Astrocyte (in vitro differentiated cells and primary cell): Measurements from ENCODE around the gene MYO16. TPM values are rescaled to one million over a fixed set of nuclear protein-coding genes. Genes with fewer than 3 reads are reported as not detected.

ENCODE experiments used
- DNase-seq: peaks from one replicate; pipeline ENCODE4 v3.0.0-alpha.2; 2010; ENCODE audit warnings: low read depth
- FAIRE-seq: peaks from 2 replicates; lab custom pipeline; 2011; peaks lifted over from hg19 to GRCh38; lab: Jason Lieb, UNC
- H2AFZ ChIP-seq: 2 replicates; pipeline ENCODE4 v1.6.0; 2012; ENCODE audit warnings: low read depth, low read length, inconsistent platforms
- H3K27ac ChIP-seq: 2 replicates; pipeline ENCODE4 v1.5.1; 2011; ENCODE audit warnings: low read depth, low read length, inconsistent platforms
- H3K27me3 ChIP-seq: 2 replicates; pipeline ENCODE4 v1.6.0; 2011; ENCODE audit warnings: low read length, inconsistent platforms; ENCODE audit not compliant: insufficient read depth
- H3K36me3 ChIP-seq: 2 replicates; pipeline ENCODE4 v1.5.1; 2011; ENCODE audit warnings: low read length, inconsistent platforms; ENCODE audit not compliant: insufficient read depth
- H3K4me1 ChIP-seq: 2 replicates; pipeline ENCODE4 v1.5.1; 2011; ENCODE audit warnings: low read length, inconsistent platforms; ENCODE audit not compliant: insufficient read depth
- H3K4me2 ChIP-seq: 2 replicates; pipeline ENCODE4 v1.6.0; 2012; ENCODE audit warnings: low read length, inconsistent platforms
- H3K4me3 ChIP-seq: 2 replicates; pipeline ENCODE4 v1.5.1; 2011; ENCODE audit warnings: low read depth, mild to moderate bottlenecking, low read length, inconsistent platforms; ENCODE audit not compliant: insufficient read depth
- H3K79me2 ChIP-seq: 2 replicates; pipeline ENCODE4 v1.6.0; 2012; ENCODE audit warnings: mild to moderate bottlenecking, low read length, inconsistent platforms; ENCODE audit not compliant: insufficient read depth
- H3K9ac ChIP-seq: 2 replicates; pipeline ENCODE4 v1.6.0; 2012; ENCODE audit warnings: mild to moderate bottlenecking, low read length, inconsistent platforms
- H3K9me3 ChIP-seq: 2 replicates; pipeline ENCODE4 v1.5.1; 2012; ENCODE audit warnings: low read depth, mild to moderate bottlenecking, low read length, inconsistent platforms; ENCODE audit not compliant: insufficient read depth
- H4K20me1 ChIP-seq: 2 replicates; pipeline ENCODE4 v1.6.0; 2012; ENCODE audit warnings: low read length, inconsistent platforms; ENCODE audit not compliant: insufficient read depth
- H3K27ac Mint-ChIP-seq: one replicate; pipeline ENCODE4 v1.8.0; 2021; ENCODE audit warnings: mild to moderate bottlenecking, mixed read lengths; ENCODE audit not compliant: unreplicated experiment
- H3K27me3 Mint-ChIP-seq: one replicate; pipeline ENCODE4 v1.8.0; 2021; ENCODE audit warnings: low read depth, mixed read lengths; ENCODE audit not compliant: unreplicated experiment
- H3K36me3 Mint-ChIP-seq: one replicate; pipeline ENCODE4 v1.8.0; 2021; ENCODE audit warnings: low read depth, mixed read lengths; ENCODE audit not compliant: unreplicated experiment
- H3K4me1 Mint-ChIP-seq: one replicate; pipeline ENCODE4 v1.8.0; 2021; ENCODE audit warnings: low read depth, mixed read lengths; ENCODE audit not compliant: unreplicated experiment
- H3K4me3 Mint-ChIP-seq: one replicate; pipeline ENCODE4 v1.8.0; 2021; ENCODE audit warnings: mild to moderate bottlenecking, moderate library complexity, mixed read lengths; ENCODE audit not compliant: unreplicated experiment
- H3K9me3 Mint-ChIP-seq: one replicate; pipeline ENCODE4 v1.8.0; 2021; ENCODE audit warnings: mild to moderate bottlenecking, mixed read lengths; ENCODE audit not compliant: unreplicated experiment
- CTCF ChIP-seq: IDR thresholded peaks from 2 replicates; pipeline ENCODE4 v1.5.1; 2011; ENCODE audit warnings: low read depth, mild to moderate bottlenecking, inconsistent platforms, low read length, moderate library complexity; ENCODE audit not compliant: insufficient read depth
- EZH2 ChIP-seq: IDR thresholded peaks from 2 replicates; pipeline ENCODE4 v1.6.1; 2012; ENCODE audit warnings: mild to moderate bottlenecking, low read length, inconsistent platforms; ENCODE audit not compliant: insufficient read depth
- total RNA-seq: library from RNA; stranded (reverse); gene quantifications from 2 replicates; pipeline ENCODE4 v1.2.1, GENCODE V29; 2021

MYO16 gene
- total RNA-seq, 1 donor from 2014 or later: 0.14 TPM

DNA sequence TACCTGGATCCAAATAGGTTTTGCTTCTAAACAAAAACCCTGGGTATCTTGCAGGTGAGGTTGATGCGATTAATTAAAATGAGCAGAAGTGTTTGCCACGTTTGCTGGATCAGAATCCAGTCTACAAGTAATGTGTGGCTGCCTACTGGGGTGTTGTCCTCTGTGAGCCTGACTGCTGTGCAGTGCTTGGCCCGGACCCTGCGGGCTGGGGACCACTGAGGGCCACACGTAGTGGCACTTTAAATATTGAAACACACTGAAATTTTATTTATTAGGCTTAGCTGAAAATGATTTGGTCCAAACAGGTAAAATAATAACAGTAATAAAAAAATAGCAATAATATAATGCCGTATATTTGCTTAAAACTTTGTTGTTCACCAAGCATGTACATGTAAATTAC lies 338.0 kb downstream of the MYO16 start:
- no peaks in the 10 kb centered on the region for H3K27me3 ChIP-seq
- H3K79me2 ChIP-seq: no peaks in the 10 kb centered on the region
- H3K27ac Mint-ChIP-seq: no peak overlapping the region
- H3K36me3 Mint-ChIP-seq: no peaks in the 10 kb centered on the region
- H3K9me3 Mint-ChIP-seq: no peaks in the 10 kb centered on the region
- H3K4me2 ChIP-seq: no peak overlapping the region
- no peak for TF ChIP-seq EZH2
- no peak for TF ChIP-seq CTCF
- no peaks in the 10 kb centered on the region for H3K27me3 Mint-ChIP-seq
- no peaks in the 10 kb centered on the region for H3K36me3 ChIP-seq
- DNase-seq: no peak
- no peak overlapping the region for H3K4me3 Mint-ChIP-seq
- H3K27ac ChIP-seq: no peak overlapping the region
- H4K20me1 ChIP-seq: no peaks in the 10 kb centered on the region
- no peak overlapping the region for H3K4me3 ChIP-seq
- no peaks in the 10 kb centered on the region for H3K9me3 ChIP-seq
- H3K4me1 Mint-ChIP-seq: peaks cover 18% of the 10 kb centered on the region
- FAIRE-seq: no peak
- no peak overlapping the region for H2AFZ ChIP-seq
- no peak overlapping the region for H3K9ac ChIP-seq
- H3K4me1 ChIP-seq: peaks cover 7% of the 10 kb centered on the region

GRCh38 chr13:108968566-108968965 lies 339.2 kb downstream of the MYO16 start:
- no peak overlapping the region for H3K4me3 Mint-ChIP-seq
- H3K27me3 Mint-ChIP-seq: no peaks in the 10 kb centered on the region
- DNase-seq (peak; percentile 18), FAIRE-seq (no peak)
- Histone ChIP-seq H3K79me2 (no peaks in the 10 kb centered on the region), H3K9me3 (no peaks in the 10 kb centered on the region), H3K4me2 (no peak overlapping the region), H3K9ac (no peak overlapping the region), H3K4me1 (peaks cover 6% of the 10 kb centered on the region), H3K27ac (no peak overlapping the region), H3K27me3 (no peaks in the 10 kb centered on the region), H3K36me3 (no peaks in the 10 kb centered on the region), H3K4me3 (no peak overlapping the region), H2AFZ (no peak overlapping the region), H4K20me1 (no peaks in the 10 kb centered on the region)
- no peak for TF ChIP-seq EZH2
- TF ChIP-seq CTCF: no peak
- no peaks in the 10 kb centered on the region for H3K36me3 Mint-ChIP-seq
- H3K9me3 Mint-ChIP-seq: no peaks in the 10 kb centered on the region
- H3K4me1 Mint-ChIP-seq: peaks cover 11% of the 10 kb centered on the region
- H3K27ac Mint-ChIP-seq: no peak overlapping the region

- no peak overlapping the region for H3K27ac Mint-ChIP-seq
- no peak overlapping the region for H3K9ac ChIP-seq
- no peaks in the 10 kb centered on the region for H3K9me3 Mint-ChIP-seq
- no peak overlapping the region for H3K27ac ChIP-seq
- no peaks in the 10 kb centered on the region for H3K79me2 ChIP-seq
- no peak overlapping the region for H3K4me3 ChIP-seq
- no peaks in the 10 kb centered on the region for H3K27me3 Mint-ChIP-seq
- no peaks in the 10 kb centered on the region for H3K4me1 ChIP-seq
- FAIRE-seq: no peak
- H3K36me3 Mint-ChIP-seq: no peaks in the 10 kb centered on the region
- no peak for DNase-seq
- no peak for TF ChIP-seq EZH2
- TF ChIP-seq CTCF: no peak
- no peak overlapping the region for H2AFZ ChIP-seq
- H3K9me3 ChIP-seq: no peaks in the 10 kb centered on the region
- no peaks in the 10 kb centered on the region for H3K36me3 ChIP-seq
- H4K20me1 ChIP-seq: no peaks in the 10 kb centered on the region
- H3K4me2 ChIP-seq: no peak overlapping the region
- no peaks in the 10 kb centered on the region for H3K27me3 ChIP-seq
- no peaks in the 10 kb centered on the region for H3K4me1 Mint-ChIP-seq
- H3K4me3 Mint-ChIP-seq: no peak overlapping the region
These were observed 345.3 kb downstream of the MYO16 start for GRCh38 chr13:108974686-108975085.
